ENCODE data around the gene MMP8.

MMP8 gene

DNA sequence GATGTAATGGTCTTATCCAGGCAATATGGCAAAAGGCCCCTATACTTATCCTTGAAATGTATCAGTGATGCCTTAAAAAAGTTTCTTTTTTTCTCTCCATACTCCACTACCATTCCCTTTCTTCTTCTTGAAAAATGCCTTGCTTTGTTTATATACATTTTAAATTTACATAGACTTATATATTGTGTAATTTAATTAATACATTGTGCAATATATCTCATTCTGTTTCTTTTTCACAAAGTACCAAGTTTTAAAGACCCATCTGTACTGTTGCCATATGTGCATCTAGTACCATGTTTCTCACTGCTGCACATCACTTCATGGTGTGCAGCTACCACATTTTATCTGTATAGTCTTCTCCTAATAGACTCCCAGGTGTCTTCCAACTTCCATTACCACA is 7.5 kb downstream of the MMP8 start:
- Histone ChIP-seq H3K27me3 (ENCODE audit: control insufficient read depth, insufficient read depth, low read length) (no peaks in the 10 kb centered on the region), H3K4me3 (ENCODE audit: low read length) (no peak overlapping the region), H3K27ac (ENCODE audit: low read length) (no peak overlapping the region), H3K4me1 (ENCODE audit: control insufficient read depth, low read depth, low read length) (no peaks in the 10 kb centered on the region), H3K9me3 (ENCODE audit: control insufficient read depth, low read depth, low read length) (no peaks in the 10 kb centered on the region), H3K36me3 (ENCODE audit: control insufficient read depth, low read depth, low read length) (no peaks in the 10 kb centered on the region), H3K9ac (ENCODE audit: low read length) (no peak overlapping the region)

DNA sequence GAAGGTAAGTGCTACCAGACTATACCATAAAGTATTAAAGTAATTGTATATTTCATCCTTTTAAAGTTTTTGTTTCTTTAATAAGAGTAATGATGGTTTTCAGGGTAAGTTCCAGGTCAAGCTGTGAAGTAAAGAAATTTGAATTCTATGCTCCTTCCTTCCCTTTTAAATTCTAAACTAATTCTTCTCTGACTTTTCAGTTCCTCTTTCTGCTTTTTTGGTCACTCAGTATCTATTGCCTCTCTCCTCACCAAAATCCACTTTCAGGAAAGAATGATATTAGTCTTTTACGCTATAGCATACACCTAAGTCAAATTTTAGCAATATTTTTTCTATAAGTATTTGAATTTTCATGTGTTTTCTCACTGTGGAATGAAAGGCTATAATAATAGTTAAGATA is 8.2 kb downstream of the MMP8 start:
- no peak overlapping the region for H3K9ac ChIP-seq (ENCODE audit: low read length)
- no peaks in the 10 kb centered on the region for H3K27me3 ChIP-seq (ENCODE audit: control insufficient read depth, insufficient read depth, low read length)
- H3K27ac ChIP-seq (ENCODE audit: low read length) = no peak overlapping the region
- no peaks in the 10 kb centered on the region for H3K36me3 ChIP-seq (ENCODE audit: control insufficient read depth, low read depth, low read length)
- no peaks in the 10 kb centered on the region for H3K4me1 ChIP-seq (ENCODE audit: control insufficient read depth, low read depth, low read length)
- no peak overlapping the region for H3K4me3 ChIP-seq (ENCODE audit: low read length)
- no peaks in the 10 kb centered on the region for H3K9me3 ChIP-seq (ENCODE audit: control insufficient read depth, low read depth, low read length)

DNA sequence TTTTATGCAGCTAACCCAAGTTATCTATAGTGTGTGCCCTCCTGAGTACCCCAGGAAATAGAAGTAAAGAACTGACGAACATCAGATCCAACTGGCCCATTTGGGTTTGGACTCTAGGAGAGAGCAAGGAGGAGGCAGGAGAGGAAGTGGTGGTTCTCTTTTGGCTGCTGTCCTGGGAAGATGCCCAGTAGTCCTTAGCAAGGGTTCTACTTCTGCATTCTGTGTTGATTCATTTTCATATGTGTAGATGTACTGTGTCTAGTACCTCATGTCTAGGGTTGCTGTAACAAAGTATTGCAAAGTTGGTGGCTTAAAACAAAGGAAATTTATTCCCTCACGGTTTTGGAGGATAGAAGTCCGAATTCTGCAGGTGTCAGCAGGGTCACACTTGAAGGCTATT is 12.6 kb downstream of the MMP8 start:
- Histone ChIP-seq H3K9ac (ENCODE audit: low read length) (no peak overlapping the region), H3K4me3 (ENCODE audit: low read length) (no peak overlapping the region), H3K27ac (ENCODE audit: low read length) (no peak overlapping the region), H3K36me3 (ENCODE audit: control insufficient read depth, low read depth, low read length) (no peaks in the 10 kb centered on the region), H3K27me3 (ENCODE audit: control insufficient read depth, insufficient read depth, low read length) (no peaks in the 10 kb centered on the region), H3K9me3 (ENCODE audit: control insufficient read depth, low read depth, low read length) (no peaks in the 10 kb centered on the region), H3K4me1 (ENCODE audit: control insufficient read depth, low read depth, low read length) (no peaks in the 10 kb centered on the region)

DNA sequence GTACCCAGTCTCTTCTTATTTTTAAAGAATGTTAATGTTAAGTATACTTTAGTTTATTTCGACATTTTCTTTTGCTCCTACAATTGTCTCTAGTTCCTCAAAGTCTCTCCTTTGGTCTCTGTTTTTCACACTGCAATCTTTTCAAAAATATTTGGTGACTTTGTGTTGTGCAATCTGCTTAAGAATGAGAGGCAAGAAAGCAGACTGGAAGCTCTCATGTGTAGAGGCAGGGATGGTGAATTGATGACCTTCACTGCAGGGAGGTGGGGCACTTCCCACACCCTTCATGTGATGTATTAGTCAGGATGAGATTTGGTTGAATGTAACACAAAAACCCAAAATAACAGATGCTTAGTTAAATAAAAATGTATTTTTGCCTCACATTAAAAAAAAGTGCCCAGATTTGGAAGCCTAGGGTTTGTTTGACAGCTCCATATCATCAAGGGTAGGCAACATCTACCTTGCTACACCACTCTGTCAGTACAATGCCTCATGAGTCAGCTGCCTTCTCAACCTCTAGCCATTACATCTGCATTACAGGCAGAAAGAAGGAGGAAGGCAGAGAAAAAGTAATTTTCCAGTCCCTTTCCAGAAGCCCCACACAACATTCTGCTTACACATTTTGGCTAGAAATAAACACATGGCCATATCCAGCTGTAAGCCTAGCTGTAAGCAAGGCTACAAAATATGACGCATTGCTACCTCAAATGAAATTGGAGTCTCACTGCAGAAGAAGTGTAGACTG is 15.4 kb downstream of the MMP8 start:
- Histone ChIP-seq H3K36me3 (ENCODE audit: control insufficient read depth, low read depth, low read length) (no peaks in the 10 kb centered on the region), H3K9me3 (ENCODE audit: control insufficient read depth, low read depth, low read length) (no peaks in the 10 kb centered on the region), H3K4me3 (ENCODE audit: low read length) (no peak overlapping the region), H3K9ac (ENCODE audit: low read length) (no peak overlapping the region), H3K27ac (ENCODE audit: low read length) (no peak overlapping the region), H3K27me3 (ENCODE audit: control insufficient read depth, insufficient read depth, low read length) (no peaks in the 10 kb centered on the region), H3K4me1 (ENCODE audit: control insufficient read depth, low read depth, low read length) (no peaks in the 10 kb centered on the region)

DNA sequence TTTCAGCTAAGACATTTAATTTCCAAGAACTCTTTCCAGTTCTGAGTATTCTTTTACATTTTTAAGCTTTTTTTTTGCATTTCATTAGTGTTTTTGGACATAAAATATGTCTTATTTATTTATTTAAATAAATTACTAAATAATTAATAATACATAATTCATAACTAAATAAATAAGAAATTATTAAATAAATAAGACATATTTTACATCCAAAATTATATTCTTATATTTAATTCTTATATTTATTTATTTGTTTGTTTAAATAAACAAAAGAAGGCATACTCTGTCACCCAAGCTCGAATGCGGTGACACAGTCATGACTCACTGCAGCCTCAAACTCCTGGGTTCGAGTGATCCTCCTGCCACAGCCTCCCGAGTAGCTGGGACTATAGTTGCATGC is 16.1 kb downstream of the MMP8 start:
- Histone ChIP-seq H3K4me1 (ENCODE audit: control insufficient read depth, low read depth, low read length) (no peaks in the 10 kb centered on the region), H3K9me3 (ENCODE audit: control insufficient read depth, low read depth, low read length) (no peaks in the 10 kb centered on the region), H3K36me3 (ENCODE audit: control insufficient read depth, low read depth, low read length) (no peaks in the 10 kb centered on the region), H3K9ac (ENCODE audit: low read length) (no peak overlapping the region), H3K27ac (ENCODE audit: low read length) (no peak overlapping the region), H3K27me3 (ENCODE audit: control insufficient read depth, insufficient read depth, low read length) (no peaks in the 10 kb centered on the region), H3K4me3 (ENCODE audit: low read length) (no peak overlapping the region)

DNA sequence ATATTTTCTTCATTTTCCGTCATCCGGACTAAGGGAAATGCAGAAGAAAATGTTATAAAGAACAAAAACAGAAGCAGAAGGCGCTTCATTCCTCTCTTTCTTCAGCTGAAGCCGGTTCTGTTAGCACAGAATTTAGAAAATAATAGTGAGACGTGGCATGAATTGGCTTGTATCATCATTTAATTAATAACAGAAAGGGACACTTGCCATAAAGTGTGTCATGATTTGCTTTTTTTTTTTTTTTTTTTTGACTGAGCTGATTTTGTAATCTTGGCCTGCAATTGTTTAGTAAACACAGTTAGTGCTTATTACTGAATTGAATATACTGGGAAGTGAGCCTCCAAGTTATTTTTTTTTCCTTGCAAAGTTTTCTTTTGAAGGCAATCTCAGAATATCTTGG is 19.1 kb downstream of the MMP8 start, which contains the start of gene MMP27:
Gene MMP27 (minus strand): TSS at position 144 of the 400 bp plus-strand sequence. CDS start 55 bp downstream, at position 89.
- H3K4me3 ChIP-seq (ENCODE audit: low read length) = no peak within 1 kb of the TSS

DNA sequence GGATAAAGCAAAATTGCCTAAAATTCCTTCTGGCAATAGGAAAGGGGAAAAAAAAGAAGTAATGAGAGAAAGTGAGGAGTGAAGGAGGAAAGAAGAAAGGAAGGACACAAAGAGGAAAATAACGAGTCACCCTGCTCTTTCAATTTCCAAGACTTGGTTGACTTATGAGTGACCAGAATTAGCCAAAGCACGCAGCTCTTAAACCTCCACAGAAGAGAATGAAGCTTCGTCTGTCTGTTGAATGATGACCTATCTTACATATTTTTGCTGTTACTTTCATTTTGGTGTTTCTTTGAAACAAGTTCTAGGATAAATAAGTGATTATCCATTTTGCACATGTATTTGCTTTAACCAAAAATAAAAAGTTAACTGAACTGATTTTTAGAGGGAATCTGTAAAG is 19.9 kb downstream of the MMP8 start:
- Histone ChIP-seq H3K9me3 (ENCODE audit: control insufficient read depth, low read depth, low read length) (no peaks in the 10 kb centered on the region), H3K27ac (ENCODE audit: low read length) (no peak overlapping the region), H3K4me1 (ENCODE audit: control insufficient read depth, low read depth, low read length) (no peaks in the 10 kb centered on the region), H3K27me3 (ENCODE audit: control insufficient read depth, insufficient read depth, low read length) (no peaks in the 10 kb centered on the region), H3K4me3 (ENCODE audit: low read length) (no peak overlapping the region), H3K9ac (ENCODE audit: low read length) (no peak overlapping the region), H3K36me3 (ENCODE audit: control insufficient read depth, low read depth, low read length) (no peaks in the 10 kb centered on the region)

More for the DNA sequence above, 19.1 kb downstream of the MMP8 start, which contains the start of gene MMP27:
- H3K27ac ChIP-seq (ENCODE audit: low read length) = no peak within 1 kb of the TSS
- H3K4me1 ChIP-seq (ENCODE audit: control insufficient read depth, low read depth, low read length) = no peaks in the 10 kb centered on the region
- no peaks in the 10 kb centered on the region for H3K9me3 ChIP-seq (ENCODE audit: control insufficient read depth, low read depth, low read length)
- H3K36me3 ChIP-seq (ENCODE audit: control insufficient read depth, low read depth, low read length) = no peaks in the 10 kb centered on the region
- no peaks in the 10 kb centered on the region for H3K27me3 ChIP-seq (ENCODE audit: control insufficient read depth, insufficient read depth, low read length)
- H3K9ac ChIP-seq (ENCODE audit: low read length) = no peak within 1 kb of the TSS

DNA sequence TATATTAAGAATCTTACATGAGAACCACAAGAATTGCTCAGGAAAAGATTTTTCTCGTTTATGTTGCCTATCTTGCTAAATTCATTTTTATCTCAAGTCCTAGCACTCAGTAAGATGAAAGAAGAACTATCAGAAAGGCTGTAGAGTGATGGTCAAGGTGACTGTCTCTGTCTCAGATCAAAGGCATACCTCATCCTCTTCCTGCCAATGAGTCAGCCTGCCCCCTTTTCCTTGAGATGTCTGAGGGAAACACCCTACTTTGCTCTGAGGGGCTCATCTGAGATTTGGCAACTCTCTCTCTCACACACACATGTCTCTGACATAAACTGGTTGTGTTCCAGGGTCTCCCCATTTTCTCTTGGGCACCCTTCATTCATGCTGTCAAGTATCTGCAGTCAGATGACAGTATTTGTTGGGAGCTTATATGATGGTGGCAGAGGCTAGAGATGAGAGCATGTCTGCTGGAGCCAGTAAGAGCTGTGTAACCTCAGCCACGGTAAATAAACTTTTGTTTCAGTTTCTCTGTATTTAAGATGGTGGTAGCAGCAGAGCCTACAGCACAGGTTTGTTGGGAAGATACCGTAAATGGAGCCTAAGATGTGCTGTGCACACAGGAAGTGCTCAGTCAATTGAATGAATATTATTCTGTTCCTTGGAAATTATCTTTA is 20.8 kb downstream of the MMP8 start:
- Histone ChIP-seq H3K36me3 (ENCODE audit: control insufficient read depth, low read depth, low read length) (no peaks in the 10 kb centered on the region), H3K9ac (ENCODE audit: low read length) (no peak overlapping the region), H3K4me1 (ENCODE audit: control insufficient read depth, low read depth, low read length) (no peaks in the 10 kb centered on the region), H3K4me3 (ENCODE audit: low read length) (no peak overlapping the region), H3K27me3 (ENCODE audit: control insufficient read depth, insufficient read depth, low read length) (no peaks in the 10 kb centered on the region), H3K9me3 (ENCODE audit: control insufficient read depth, low read depth, low read length) (no peaks in the 10 kb centered on the region), H3K27ac (ENCODE audit: low read length) (no peak overlapping the region)

DNA sequence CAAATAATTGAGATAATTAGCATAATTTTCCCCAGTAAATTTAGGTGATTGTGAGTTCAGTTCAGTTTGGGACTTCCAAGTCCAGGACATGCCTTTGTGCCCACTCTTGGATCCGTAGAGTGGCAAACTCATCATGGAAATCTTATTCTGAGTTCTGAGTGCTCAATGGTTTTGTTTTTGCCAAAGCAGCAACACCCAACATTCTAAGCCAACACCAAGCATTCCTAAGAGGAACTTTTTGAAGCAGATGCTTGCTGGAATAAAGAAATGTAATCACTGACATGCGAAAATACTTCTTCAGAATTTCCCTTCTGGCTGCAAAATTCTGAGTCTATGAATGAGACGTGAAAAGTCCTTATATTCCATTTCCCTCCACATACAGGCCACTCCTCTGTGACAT is 29.6 kb downstream of the MMP8 start:
- H3K9me3 ChIP-seq (ENCODE audit: control insufficient read depth, low read depth, low read length) = no peaks in the 10 kb centered on the region
- H3K9ac ChIP-seq (ENCODE audit: low read length) = no peak overlapping the region
- no peaks in the 10 kb centered on the region for H3K27me3 ChIP-seq (ENCODE audit: control insufficient read depth, insufficient read depth, low read length)
- H3K27ac ChIP-seq (ENCODE audit: low read length) = no peak overlapping the region
- no peaks in the 10 kb centered on the region for H3K4me1 ChIP-seq (ENCODE audit: control insufficient read depth, low read depth, low read length)
- no peaks in the 10 kb centered on the region for H3K36me3 ChIP-seq (ENCODE audit: control insufficient read depth, low read depth, low read length)
- no peak overlapping the region for H3K4me3 ChIP-seq (ENCODE audit: low read length)

DNA sequence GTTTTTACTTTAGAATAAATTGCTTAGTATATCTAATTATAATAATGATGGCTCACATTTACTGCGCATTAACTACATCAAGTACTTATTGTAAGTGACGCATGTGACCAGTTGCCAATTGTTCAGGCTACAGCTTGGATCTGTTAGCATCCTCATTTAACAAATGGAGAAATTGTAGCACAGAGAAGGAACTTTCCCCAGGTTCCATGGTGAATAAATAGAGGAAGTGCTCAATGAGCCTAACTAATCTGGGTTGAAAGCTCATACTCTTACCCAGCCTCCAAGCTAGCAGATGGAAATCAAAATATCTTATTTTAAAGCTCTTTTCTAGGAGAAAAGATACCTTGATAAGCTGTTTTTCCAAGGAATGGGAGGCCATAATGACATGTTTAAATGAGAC is 39.0 kb downstream of the MMP8 start:
- Histone ChIP-seq H3K9ac (ENCODE audit: low read length) (no peak overlapping the region), H3K4me1 (ENCODE audit: control insufficient read depth, low read depth, low read length) (peaks cover 9% of the 10 kb centered on the region), H3K27me3 (ENCODE audit: control insufficient read depth, insufficient read depth, low read length) (no peaks in the 10 kb centered on the region), H3K36me3 (ENCODE audit: control insufficient read depth, low read depth, low read length) (no peaks in the 10 kb centered on the region), H3K9me3 (ENCODE audit: control insufficient read depth, low read depth, low read length) (no peaks in the 10 kb centered on the region), H3K27ac (ENCODE audit: low read length) (no peak overlapping the region), H3K4me3 (ENCODE audit: low read length) (no peak overlapping the region)

DNA sequence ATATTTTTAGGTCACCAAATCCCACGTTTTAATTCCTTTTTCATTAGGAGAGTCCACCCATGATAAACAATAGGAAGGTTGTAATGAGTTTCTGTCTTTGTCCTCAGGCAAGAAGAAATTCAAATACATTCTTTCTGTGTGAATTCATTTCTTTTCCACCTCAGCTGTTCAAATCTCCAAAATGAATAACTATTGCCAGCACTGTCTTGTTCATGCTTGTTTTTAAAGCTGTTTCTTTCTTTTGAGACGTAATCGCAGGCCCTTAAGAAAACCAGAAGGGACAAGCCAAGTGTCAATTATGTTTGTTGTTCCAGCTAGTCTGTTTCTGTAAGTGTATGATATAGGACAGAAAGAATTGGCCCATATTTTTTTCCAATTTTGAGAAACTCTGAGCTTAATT is 39.4 kb downstream of the MMP8 start:
- H3K4me1 ChIP-seq (ENCODE audit: control insufficient read depth, low read depth, low read length) = peaks cover 9% of the 10 kb centered on the region
- H3K9me3 ChIP-seq (ENCODE audit: control insufficient read depth, low read depth, low read length) = no peaks in the 10 kb centered on the region
- no peak overlapping the region for H3K27ac ChIP-seq (ENCODE audit: low read length)
- H3K27me3 ChIP-seq (ENCODE audit: control insufficient read depth, insufficient read depth, low read length) = no peaks in the 10 kb centered on the region
- H3K4me3 ChIP-seq (ENCODE audit: low read length) = no peak overlapping the region
- no peak overlapping the region for H3K9ac ChIP-seq (ENCODE audit: low read length)
- no peaks in the 10 kb centered on the region for H3K36me3 ChIP-seq (ENCODE audit: control insufficient read depth, low read depth, low read length)

DNA sequence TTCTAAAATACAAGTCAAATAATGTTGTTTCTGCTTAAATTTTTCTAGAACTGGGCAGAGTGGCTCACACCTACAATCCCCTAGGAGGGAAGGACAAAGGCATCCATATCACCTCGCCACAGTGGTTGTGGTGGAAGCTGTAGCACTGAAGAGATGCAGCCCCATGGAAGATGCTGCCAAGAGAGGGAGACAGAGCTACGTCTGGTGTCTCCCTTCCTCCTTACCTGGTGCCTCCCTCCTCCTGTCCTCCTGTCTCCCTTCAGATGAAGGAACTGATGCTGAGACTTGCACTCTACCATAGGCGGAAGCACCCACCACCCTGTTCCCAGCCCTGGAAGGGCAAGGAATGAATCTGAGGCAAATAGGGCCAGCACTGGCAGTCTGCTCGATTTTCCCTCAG is 41.5 kb downstream of the MMP8 start:
- no peaks in the 10 kb centered on the region for H3K27me3 ChIP-seq (ENCODE audit: control insufficient read depth, insufficient read depth, low read length)
- H3K9ac ChIP-seq (ENCODE audit: low read length) = no peak overlapping the region
- H3K9me3 ChIP-seq (ENCODE audit: control insufficient read depth, low read depth, low read length) = no peaks in the 10 kb centered on the region
- H3K4me3 ChIP-seq (ENCODE audit: low read length) = no peak overlapping the region
- peaks cover 9% of the 10 kb centered on the region for H3K4me1 ChIP-seq (ENCODE audit: control insufficient read depth, low read depth, low read length)
- no peaks in the 10 kb centered on the region for H3K36me3 ChIP-seq (ENCODE audit: control insufficient read depth, low read depth, low read length)
- H3K27ac ChIP-seq (ENCODE audit: low read length) = no peak overlapping the region
